Right hindlimb (tissue), 1 donor: Measurements from ENCODE around the gene KCNMB4.
A peak's percentile ranks its signal among the peaks of the same experiment; 100 is the strongest.

Experiments
- DNase-seq: peaks from one replicate; pipeline ENCODE4 v3.0.0-alpha.2; 2018

Gene KCNMB4

GRCh38 chr12:70365648-70366518 lies at the start of gene KCNMB4:
TSS of gene KCNMB4 (plus strand) at chr12:70366290. CDS start at chr12:70366735, 445 bp downstream.
- DNase-seq, result peak; percentile 87

GRCh38 chr12:70317781-70318180 lies 48.3 kb upstream of the KCNMB4 start:
- no peak for DNase-seq

- no peak for DNase-seq
Measured at GRCh38 chr12:70319605-70320004, 46.5 kb upstream of the KCNMB4 start.

- DNase-seq, result no peak
Measured at GRCh38 chr12:70321191-70321590, 44.9 kb upstream of the KCNMB4 start.

- no peak for DNase-seq
Measured at GRCh38 chr12:70327541-70327940, 38.5 kb upstream of the KCNMB4 start.

- no peak for DNase-seq
Measured at GRCh38 chr12:70329728-70330127, 36.4 kb upstream of the KCNMB4 start.

GRCh38 chr12:70330158-70330557 lies 35.9 kb upstream of the KCNMB4 start:
- no peak for DNase-seq

- no peak for DNase-seq
Measured at GRCh38 chr12:70332236-70332635, 33.9 kb upstream of the KCNMB4 start.

- DNase-seq, result no peak
Measured at GRCh38 chr12:70334742-70335141, 31.3 kb upstream of the KCNMB4 start.

- no peak for DNase-seq
Measured at GRCh38 chr12:70338531-70338930, 27.6 kb upstream of the KCNMB4 start.

GRCh38 chr12:70351076-70351475 lies 15.0 kb upstream of the KCNMB4 start:
- DNase-seq, result no peak

GRCh38 chr12:70353780-70354660 lies 12.1 kb upstream of the KCNMB4 start:
- no peak for DNase-seq

- no peak for DNase-seq
Measured at GRCh38 chr12:70354787-70355186, 11.3 kb upstream of the KCNMB4 start.

GRCh38 chr12:70355972-70356371 lies 10.1 kb upstream of the KCNMB4 start:
- no peak for DNase-seq

GRCh38 chr12:70359458-70360197 lies 6.5 kb upstream of the KCNMB4 start:
- DNase-seq, result no peak

- DNase-seq, result no peak
Measured at GRCh38 chr12:70360218-70360617, 5.9 kb upstream of the KCNMB4 start.

- no peak for DNase-seq
Measured at GRCh38 chr12:70364695-70365397, 1.2 kb upstream of the KCNMB4 start.

- DNase-seq, result no peak
Measured at GRCh38 chr12:70365398-70365647, 767 bp upstream of the KCNMB4 start.

GRCh38 chr12:70366581-70367257 lies 629 bp downstream of the KCNMB4 start:
- peak; percentile 67 for DNase-seq

- DNase-seq, result no peak
Measured at GRCh38 chr12:70367258-70368141, 1.4 kb downstream of the KCNMB4 start.

- DNase-seq, result no peak
Measured at GRCh38 chr12:70372881-70373280, 6.8 kb downstream of the KCNMB4 start.
